Psoas muscle (tissue), 8 donors: ENCODE data around the gene EDIL3. TPM values are rescaled to one million over a fixed set of nuclear protein-coding genes. Genes with fewer than 3 reads are reported as not detected.
"Not testable (repeated sequence)": the region's sequence is repeated elsewhere in the genome, so short reads cannot be mapped to it uniquely, and the experiment has no call there.

ENCODE experiments used
- ATAC-seq, 4 donors: fragments of 200-7000 bp; cut with Tn5 transposase; one replicate each; pipeline ENCODE4 v1.9.1; 2020; ENCODE audit warnings: moderate library complexity in 3 of 4, mild to moderate bottlenecking in 2 of 4
- DNase-seq, 2 donors: peaks; one replicate each; pipeline ENCODE4 v3.0.0-alpha.2; 2020
- H3K27ac ChIP-seq: fragments of 200-600 bp; one replicate; pipeline ENCODE4 v1.8.0; 2022
- H3K27me3 ChIP-seq, 3 donors: fragments of 200-600 bp in 1 of 3; one replicate each; pipeline versions ENCODE4 v1.6.1 to v1.8.0; 2013 to 2022; ENCODE audit warnings: low read length in 2 of 3, mild to moderate bottlenecking in 2 of 3, moderate library complexity in 1 of 3; ENCODE audit not compliant: insufficient read depth in 3 of 3
- H3K36me3 ChIP-seq, 2 donors: fragments of 200-600 bp in 1 of 2; one replicate each; pipeline versions ENCODE4 v1.6.1 to v1.8.0; 2013 to 2022; ENCODE audit warnings: low read depth in 1 of 2, mild to moderate bottlenecking in 1 of 2, moderate library complexity in 1 of 2; ENCODE audit not compliant: insufficient read depth in 1 of 2
- H3K4me1 ChIP-seq: fragments of 200-600 bp; one replicate; pipeline ENCODE4 v1.8.0; 2022
- H3K4me3 ChIP-seq: fragments of 200-600 bp; one replicate; pipeline ENCODE4 v1.8.0; 2022; ENCODE audit warnings: mild to moderate bottlenecking
- H3K9me3 ChIP-seq: fragments of 200-600 bp; one replicate; pipeline ENCODE4 v1.8.0; 2022
- WGBS, 3 donors: extraction: QIAGEN DNeasy Blood & Tissue Kit; methylation state at CpG; one replicate each; pipeline versions ENCODE4 v1.1.6 to v1.1.7; 2013; 5-methylcytosine and 5-hydroxymethylcytosine counted together
- intact Hi-C, 2 donors: fragments of 100-400 bp; cut with DNase I; formaldehyde crosslinking; loops; one replicate each; pipeline versions ENCODE4 v1.11.0 to v1.14.2; 2022
- polyA plus RNA-seq, 3 donors: library from polyadenylated mRNA; stranded (reverse); fragments of 200-250 nt; gene quantifications; one replicate each; pipeline ENCODE4 v1.2.3, GENCODE V29; 2013
- total RNA-seq, 4 donors: library from RNA; stranded (reverse); fragmentation: NEBNext Ultra II Directional in 2 of 4; extraction: Animal tissue kit (Norgen Biotek cat#: 25700) in 2 of 4; gene quantifications; one replicate each; pipeline versions ENCODE4 v1.2.1 to v1.2.4, GENCODE V29; 2021 to 2023
- TF ChIP-seq, protein P1 (sequence below): fragments of 200-600 bp; IDR thresholded peaks from one replicate; pipeline ENCODE4 v1.8.0; 2022; ENCODE audit warnings: antibody characterized with exemption
- donor health status: healthy with polysubstance abuse.
- donor health status: DM: no; HTN: no; CAD: no; lungs with moderate emphysema.
- donor health status: Bipolar disorder and iron deficiency.
- donor health status: healthy.
- donor health status: DM: yes; HTN: yes; CAD: no.
- donor health status: DM: no; HTN: no; CAD: no.
- donor health status: DM: no; HTN: no; CAD: no.
- donor health status: DM: yes; HTN: yes; CAD: no.

EDIL3 gene
- total and polyA plus RNA-seq, 7 donors: 0.11 to 0.91 (median 0.34) TPM

DNA sequence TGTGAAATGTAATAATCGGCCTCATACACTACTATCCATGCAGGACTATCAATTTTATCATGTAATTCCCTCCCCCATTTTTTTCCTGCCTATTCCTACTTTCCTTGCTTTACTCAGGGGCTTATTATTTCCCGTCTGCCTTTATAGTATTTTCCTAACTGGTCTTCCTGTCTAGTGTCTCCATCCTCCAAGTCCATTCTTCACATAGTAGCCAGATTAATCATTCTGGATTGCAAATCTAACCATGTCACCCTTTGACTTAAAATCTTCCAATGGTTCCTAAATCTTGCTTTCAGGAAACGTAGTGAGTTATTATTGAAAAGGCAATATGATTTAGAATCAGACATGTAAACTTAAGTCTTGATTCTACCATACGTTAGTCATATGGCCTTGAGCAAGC, 356.6 kb downstream of the EDIL3 start:
- no peak overlapping the region for H3K4me3 ChIP-seq
- no peak overlapping the region for H3K27ac ChIP-seq
- TF ChIP-seq, protein P1, sequence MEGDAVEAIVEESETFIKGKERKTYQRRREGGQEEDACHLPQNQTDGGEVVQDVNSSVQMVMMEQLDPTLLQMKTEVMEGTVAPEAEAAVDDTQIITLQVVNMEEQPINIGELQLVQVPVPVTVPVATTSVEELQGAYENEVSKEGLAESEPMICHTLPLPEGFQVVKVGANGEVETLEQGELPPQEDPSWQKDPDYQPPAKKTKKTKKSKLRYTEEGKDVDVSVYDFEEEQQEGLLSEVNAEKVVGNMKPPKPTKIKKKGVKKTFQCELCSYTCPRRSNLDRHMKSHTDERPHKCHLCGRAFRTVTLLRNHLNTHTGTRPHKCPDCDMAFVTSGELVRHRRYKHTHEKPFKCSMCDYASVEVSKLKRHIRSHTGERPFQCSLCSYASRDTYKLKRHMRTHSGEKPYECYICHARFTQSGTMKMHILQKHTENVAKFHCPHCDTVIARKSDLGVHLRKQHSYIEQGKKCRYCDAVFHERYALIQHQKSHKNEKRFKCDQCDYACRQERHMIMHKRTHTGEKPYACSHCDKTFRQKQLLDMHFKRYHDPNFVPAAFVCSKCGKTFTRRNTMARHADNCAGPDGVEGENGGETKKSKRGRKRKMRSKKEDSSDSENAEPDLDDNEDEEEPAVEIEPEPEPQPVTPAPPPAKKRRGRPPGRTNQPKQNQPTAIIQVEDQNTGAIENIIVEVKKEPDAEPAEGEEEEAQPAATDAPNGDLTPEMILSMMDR: no peak
- no peaks in the 10 kb centered on the region for H3K4me1 ChIP-seq
- ATAC-seq (no peak), DNase-seq (no peak)
- 74 to 84% (median 82%) methylated on average over 4 of the region's 4 CpGs for WGBS, 3 donors
- no peaks in the 10 kb centered on the region for H3K36me3 ChIP-seq
- intact Hi-C loops: no loop called here
- no peaks in the 10 kb centered on the region for H3K9me3 ChIP-seq
- no peaks in the 10 kb centered on the region for H3K27me3 ChIP-seq

DNA sequence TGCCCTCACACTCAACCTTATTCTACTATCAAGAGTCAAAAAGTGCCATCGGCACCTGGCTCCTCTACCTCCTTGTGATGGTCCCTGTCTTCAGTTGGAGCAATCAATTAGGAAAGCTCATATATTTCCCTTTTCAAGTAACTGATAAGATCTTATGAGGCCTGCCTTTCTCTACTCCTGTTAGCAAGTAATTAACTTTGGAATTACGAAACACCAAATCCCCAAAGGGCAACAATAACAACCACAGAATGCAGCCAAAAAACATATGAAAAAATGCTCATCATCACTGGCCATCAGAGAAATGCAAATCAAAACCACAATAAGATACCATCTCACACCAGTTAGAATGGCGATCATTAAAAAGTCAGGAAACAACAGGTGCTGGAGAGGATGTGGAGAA, 366.2 kb downstream of the EDIL3 start:
- ATAC-seq, intact Hi-C loops: not testable (repeated sequence)

DNA sequence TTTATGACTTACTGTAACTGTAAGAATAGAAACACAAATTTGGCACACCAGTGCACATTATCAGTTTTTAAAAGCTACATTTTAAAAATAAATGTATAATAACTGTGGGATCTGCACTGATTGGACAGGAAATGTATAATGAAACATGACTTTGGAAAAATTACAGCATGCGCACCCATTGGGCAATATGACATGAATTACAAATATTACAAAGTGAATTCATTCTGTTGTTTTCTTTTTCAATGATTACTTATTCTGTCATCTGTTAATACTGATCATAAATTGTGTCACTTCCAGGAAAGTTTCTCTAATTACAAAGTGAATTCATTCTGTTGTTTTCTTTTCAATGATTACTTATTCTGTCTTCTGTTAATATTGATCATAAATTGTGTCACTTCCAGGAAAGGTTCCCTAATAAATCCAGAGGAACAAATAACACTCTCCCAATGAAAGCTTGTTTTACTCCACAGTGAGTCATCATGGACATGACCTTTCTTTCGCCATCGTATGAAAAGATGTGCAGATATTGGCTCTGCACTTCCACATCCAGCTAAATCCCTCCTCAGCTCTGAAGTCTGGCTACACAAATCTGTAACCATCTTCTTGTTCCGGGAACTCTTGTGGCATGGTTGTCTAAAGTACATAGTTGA, 367.0 kb downstream of the EDIL3 start:
- H3K4me3 ChIP-seq: no peak overlapping the region
- H3K27ac ChIP-seq: no peak overlapping the region
- TF ChIP-seq, protein P1: no peak
- ATAC-seq (no peak), DNase-seq (no peak)
- H3K27me3 ChIP-seq: no peaks in the 10 kb centered on the region
- H3K4me1 ChIP-seq: no peaks in the 10 kb centered on the region
- whole genome bisulfite sequencing, 3 donors: 31 to 51% (median 50%) methylated on average over 4 of the region's 4 CpGs
- intact Hi-C loops: no loop called here
- H3K9me3 ChIP-seq: no peaks in the 10 kb centered on the region
- H3K36me3 ChIP-seq: no peaks in the 10 kb centered on the region

More for the DNA sequence above, 366.2 kb downstream of the EDIL3 start:
- WGBS, 3 donors: 82 to 87% (median 84%) methylated on average over 2 of the region's 3 CpGs
- not testable (repeated sequence) for H3K27ac ChIP-seq, H3K27me3 ChIP-seq, H3K4me1 ChIP-seq, DNase-seq, H3K4me3 ChIP-seq, H3K36me3 ChIP-seq, H3K9me3 ChIP-seq

DNA sequence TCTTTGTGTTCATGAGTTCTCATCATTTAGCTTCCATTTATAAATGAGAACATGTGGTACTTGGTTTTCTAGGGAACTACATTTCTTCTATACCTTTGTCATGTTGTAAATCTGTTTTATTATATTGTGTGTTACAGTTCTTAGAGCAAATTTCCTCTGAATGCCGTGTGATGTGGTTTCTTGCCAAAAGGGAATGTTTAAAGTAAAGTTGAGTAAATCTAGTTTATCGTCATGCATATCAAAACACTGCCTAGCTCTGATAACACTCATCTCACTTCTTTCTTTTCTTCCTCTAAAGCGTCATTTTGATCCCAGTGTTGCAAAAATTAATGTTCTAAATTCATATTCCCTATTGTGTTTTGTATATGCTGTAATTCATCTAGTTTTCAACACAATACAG, 368.6 kb downstream of the EDIL3 start:
- DNase-seq (no peak), ATAC-seq (no peak)
- intact Hi-C loops: no loop called here
- H3K4me1 ChIP-seq: no peaks in the 10 kb centered on the region
- no peak overlapping the region for H3K27ac ChIP-seq
- no peaks in the 10 kb centered on the region for H3K9me3 ChIP-seq
- H3K4me3 ChIP-seq: no peak overlapping the region
- TF ChIP-seq, protein P1: no peak
- no peaks in the 10 kb centered on the region for H3K27me3 ChIP-seq
- no peaks in the 10 kb centered on the region for H3K36me3 ChIP-seq
- WGBS, 3 donors: 29 to 51% (median 39%) methylated on average over 3 of the region's 3 CpGs

DNA sequence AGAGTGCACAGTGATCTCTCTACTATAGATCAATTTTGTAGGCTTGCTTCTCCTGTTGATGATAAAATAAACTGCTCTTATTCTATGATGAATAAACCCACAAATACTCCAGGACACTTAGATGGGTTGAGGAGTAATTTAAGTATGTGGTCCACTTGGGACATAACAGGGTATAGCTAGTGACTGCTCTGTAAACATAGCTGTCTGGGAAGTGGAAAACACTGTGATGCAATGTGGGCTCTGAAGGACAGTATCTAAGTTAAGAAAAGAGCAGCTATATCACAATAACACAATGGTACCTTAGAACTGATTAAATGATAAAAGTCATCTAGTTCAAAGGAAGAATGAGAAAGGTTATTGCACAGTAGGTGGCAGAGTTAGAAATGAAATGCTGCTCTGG, 369.7 kb downstream of the EDIL3 start:
- DNase-seq: no peak
- Histone ChIP-seq H3K4me3 (no peak overlapping the region), H3K27ac (no peak overlapping the region), H3K27me3 (no peaks in the 10 kb centered on the region), H3K4me1 (no peaks in the 10 kb centered on the region), H3K36me3 (no peaks in the 10 kb centered on the region), H3K9me3 (no peaks in the 10 kb centered on the region)
- intact Hi-C loops: no loop called here
- TF ChIP-seq, protein P1: no peak
- no peak for ATAC-seq
